ENCODE results near the gene DEDD2.
A peak's percentile ranks its signal among the peaks of the same experiment; 100 is the strongest.

Gene DEDD2

GRCh38 chr19:42219812-42220750 lies 2.6 kb upstream of the DEDD2 start, which contains the start of gene ZNF526:
TSS of gene ZNF526 (plus strand) at chr19:42220312. CDS start at chr19:42224404, 4,092 bp downstream.
- Mint-ChIP-seq H3K4me1 (peaks cover 49% of the 10 kb centered on the region), H3K36me3 (peaks cover 6% of the 10 kb centered on the region), H3K9me3 (no peaks in the 10 kb centered on the region), H3K4me3 (peak within 1 kb of the TSS; percentile 97), H3K27ac (peak within 1 kb of the TSS; percentile 97), H3K27me3 (no peaks in the 10 kb centered on the region)

GRCh38 chr19:42216653-42217519 lies 591 bp downstream of the DEDD2 start:
- H3K9me3 Mint-ChIP-seq: no peaks in the 10 kb centered on the region
- H3K27me3 Mint-ChIP-seq: no peaks in the 10 kb centered on the region
- peaks cover 11% of the 10 kb centered on the region for H3K36me3 Mint-ChIP-seq
- H3K4me1 Mint-ChIP-seq: peaks cover 70% of the 10 kb centered on the region
- peak overlapping the region; percentile 94 for H3K27ac Mint-ChIP-seq
- peak overlapping the region; percentile 86 for H3K4me3 Mint-ChIP-seq

GRCh38 chr19:42214810-42215485 lies 2.5 kb downstream of the DEDD2 start:
- Mint-ChIP-seq H3K9me3 (no peaks in the 10 kb centered on the region), H3K27ac (peak overlapping the region; percentile 76), H3K27me3 (no peaks in the 10 kb centered on the region), H3K4me3 (peak overlapping the region; percentile 86), H3K4me1 (peaks cover 61% of the 10 kb centered on the region), H3K36me3 (peaks cover 10% of the 10 kb centered on the region)

GRCh38 chr19:42212886-42213285 lies 4.6 kb downstream of the DEDD2 start:
- Mint-ChIP-seq H3K4me3 (peak overlapping the region; percentile 61), H3K36me3 (peaks cover 14% of the 10 kb centered on the region), H3K27ac (peak overlapping the region; percentile 85), H3K27me3 (no peaks in the 10 kb centered on the region), H3K4me1 (peaks cover 64% of the 10 kb centered on the region), H3K9me3 (no peaks in the 10 kb centered on the region)

- H3K27ac Mint-ChIP-seq: peak overlapping the region; percentile 8
- H3K4me1 Mint-ChIP-seq: peaks cover 75% of the 10 kb centered on the region
These were observed 8.9 kb downstream of the DEDD2 start for GRCh38 chr19:42208612-42209011.

GRCh38 chr19:42207767-42208271 lies 9.7 kb downstream of the DEDD2 start:
- Mint-ChIP-seq H3K4me1 (peaks cover 75% of the 10 kb centered on the region), H3K9me3 (no peaks in the 10 kb centered on the region), H3K27ac (peak overlapping the region; percentile 62), H3K27me3 (no peaks in the 10 kb centered on the region), H3K4me3 (peak overlapping the region; percentile 37), H3K36me3 (peaks cover 16% of the 10 kb centered on the region)

More at GRCh38 chr19:42208612-42209011, 8.9 kb downstream of the DEDD2 start:
- H3K4me3 Mint-ChIP-seq: peak overlapping the region; percentile 34
- H3K9me3 Mint-ChIP-seq: no peaks in the 10 kb centered on the region
- H3K27me3 Mint-ChIP-seq: no peaks in the 10 kb centered on the region
- H3K36me3 Mint-ChIP-seq: peaks cover 19% of the 10 kb centered on the region

GRCh38 chr19:42206871-42207755 lies 10.4 kb downstream of the DEDD2 start:
- Mint-ChIP-seq H3K27me3 (no peaks in the 10 kb centered on the region), H3K4me1 (peaks cover 75% of the 10 kb centered on the region), H3K36me3 (peaks cover 20% of the 10 kb centered on the region), H3K4me3 (no peak overlapping the region), H3K9me3 (no peaks in the 10 kb centered on the region), H3K27ac (peak overlapping the region; percentile 62)

- H3K9me3 Mint-ChIP-seq: no peaks in the 10 kb centered on the region
- H3K36me3 Mint-ChIP-seq: peaks cover 20% of the 10 kb centered on the region
- peak overlapping the region; percentile 86 for H3K27ac Mint-ChIP-seq
- H3K4me3 Mint-ChIP-seq: no peak overlapping the region
- H3K4me1 Mint-ChIP-seq: peaks cover 94% of the 10 kb centered on the region
- H3K27me3 Mint-ChIP-seq: no peaks in the 10 kb centered on the region
These were observed 12.8 kb downstream of the DEDD2 start for GRCh38 chr19:42204664-42205063.

GRCh38 chr19:42203700-42204099 lies 13.8 kb downstream of the DEDD2 start:
- H3K36me3 Mint-ChIP-seq: peaks cover 21% of the 10 kb centered on the region
- H3K4me3 Mint-ChIP-seq: no peak overlapping the region
- H3K27ac Mint-ChIP-seq: peak overlapping the region; percentile 94
- H3K4me1 Mint-ChIP-seq: peaks cover 93% of the 10 kb centered on the region
- H3K27me3 Mint-ChIP-seq: no peaks in the 10 kb centered on the region
- no peaks in the 10 kb centered on the region for H3K9me3 Mint-ChIP-seq

GRCh38 chr19:42202290-42202880 lies 15.1 kb downstream of the DEDD2 start:
- H3K4me3 Mint-ChIP-seq: peak overlapping the region; percentile 62
- H3K4me1 Mint-ChIP-seq: peaks cover 87% of the 10 kb centered on the region
- peaks cover 24% of the 10 kb centered on the region for H3K36me3 Mint-ChIP-seq
- no peaks in the 10 kb centered on the region for H3K9me3 Mint-ChIP-seq
- H3K27ac Mint-ChIP-seq: peak overlapping the region; percentile 94
- no peaks in the 10 kb centered on the region for H3K27me3 Mint-ChIP-seq

- H3K4me1 Mint-ChIP-seq: peaks cover 87% of the 10 kb centered on the region
- H3K9me3 Mint-ChIP-seq: no peaks in the 10 kb centered on the region
- H3K4me3 Mint-ChIP-seq: peak overlapping the region; percentile 62
- H3K27me3 Mint-ChIP-seq: no peaks in the 10 kb centered on the region
- H3K36me3 Mint-ChIP-seq: peaks cover 24% of the 10 kb centered on the region
- peak overlapping the region; percentile 94 for H3K27ac Mint-ChIP-seq
These were observed 15.8 kb downstream of the DEDD2 start for GRCh38 chr19:42201489-42202289.

GRCh38 chr19:42200116-42200715 lies 17.3 kb downstream of the DEDD2 start:
- H3K36me3 Mint-ChIP-seq: peaks cover 23% of the 10 kb centered on the region

More at GRCh38 chr19:42200116-42200715, 17.3 kb downstream of the DEDD2 start:
- Mint-ChIP-seq H3K27ac (peak overlapping the region; percentile 74), H3K9me3 (no peaks in the 10 kb centered on the region), H3K4me1 (peaks cover 85% of the 10 kb centered on the region), H3K27me3 (no peaks in the 10 kb centered on the region), H3K4me3 (peak overlapping the region; percentile 82)

All from activated naive CD4-positive, alpha-beta T cell treated with anti-CD3 and anti-CD28 coated beads, Interleukin-2, amount 50 U/mL, for 24 hours (primary cell).